Progenitor cell of endocrine pancreas (in vitro differentiated cells): Measurements from ENCODE around the gene ZGPAT. TPM values are rescaled to one million over a fixed set of nuclear protein-coding genes. Genes with fewer than 3 reads are reported as not detected.
"Not testable (repeated sequence)": the region's sequence is repeated elsewhere in the genome, so short reads cannot be mapped to it uniquely, and the experiment has no call there.

ENCODE experiments used
- DNase-seq: peaks from one replicate; pipeline ENCODE4 v3.0.0; 2021; ENCODE audit warnings: low spot score; ENCODE audit not compliant: unreplicated experiment
- H3K27ac Mint-ChIP-seq: 2 replicates; pipeline ENCODE4 v1.8.0; 2021; ENCODE audit warnings: mild to moderate bottlenecking, moderate library complexity, mixed read lengths
- H3K27me3 Mint-ChIP-seq: 2 replicates; pipeline ENCODE4 v1.8.0; 2021; ENCODE audit warnings: mixed read lengths
- H3K36me3 Mint-ChIP-seq: 2 replicates; pipeline ENCODE4 v1.8.0; 2022; ENCODE audit warnings: mixed read lengths; ENCODE audit not compliant: insufficient read depth
- H3K4me1 Mint-ChIP-seq: 2 replicates; pipeline ENCODE4 v1.8.0; 2021; ENCODE audit warnings: low read depth, mixed read lengths
- H3K4me3 Mint-ChIP-seq: 2 replicates; pipeline ENCODE4 v1.8.0; 2021; ENCODE audit warnings: low read depth, mild to moderate bottlenecking, moderate library complexity, mixed read lengths
- H3K9me3 Mint-ChIP-seq: 2 replicates; pipeline ENCODE4 v1.8.0; 2021; ENCODE audit warnings: low read depth, mixed read lengths
- total RNA-seq: library from RNA; stranded (reverse); gene quantifications from 2 replicates; pipeline ENCODE4 v1.2.1, GENCODE V29; 2021
- TF ChIP-seq, protein P1 (sequence below): fragments of 200-600 bp; sonication (generic); IDR thresholded peaks from one replicate; pipeline ENCODE4 v1.5.0; 2021; ENCODE audit warnings: antibody characterized with exemption, mild to moderate bottlenecking; ENCODE audit not compliant: unreplicated experiment

Gene ZGPAT
- total RNA-seq, 1 donor from 2014 or later = 38.5 TPM

DNA sequence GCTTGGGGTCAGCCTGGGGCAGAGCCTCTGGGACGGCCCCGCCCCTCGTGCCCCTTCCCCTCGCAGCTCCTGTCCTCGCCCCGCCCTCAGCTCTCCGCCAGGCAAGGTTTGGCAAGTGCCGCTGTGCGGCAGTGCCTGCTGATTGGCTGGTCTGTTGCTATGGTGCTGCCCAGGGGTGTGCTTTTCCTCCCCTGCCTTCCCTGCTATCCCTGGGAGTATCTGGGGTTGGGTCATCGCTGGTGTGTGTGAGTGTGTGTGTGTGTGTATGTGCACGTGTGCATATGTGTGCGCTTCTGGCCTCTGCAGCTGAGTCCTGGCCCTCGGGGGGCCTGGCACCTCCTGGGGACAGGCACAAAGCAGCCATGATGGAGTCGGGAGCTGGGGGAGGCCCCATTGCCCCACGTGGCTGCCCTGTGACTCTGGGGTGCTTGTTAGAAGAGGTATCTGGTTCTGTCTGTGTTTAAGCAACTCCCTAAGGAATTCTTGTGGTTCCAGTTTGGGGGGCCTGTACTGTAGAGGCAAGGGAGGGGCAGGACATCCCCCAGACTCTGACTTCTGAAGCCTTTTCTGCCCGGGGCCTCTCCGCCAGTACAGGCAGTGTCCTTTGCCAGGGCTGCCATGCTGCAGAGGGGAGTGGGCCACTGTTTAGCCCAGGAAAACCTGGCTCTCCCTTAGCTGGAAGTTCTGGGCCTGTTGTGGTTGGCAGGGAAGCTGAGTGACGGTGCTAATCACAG lies 42.8 kb upstream of the ZGPAT start:
- Mint-ChIP-seq H3K36me3 (peaks cover 5% of the 10 kb centered on the region), H3K27ac (no peak overlapping the region), H3K9me3 (no peaks in the 10 kb centered on the region), H3K4me3 (no peak overlapping the region), H3K27me3 (no peaks in the 10 kb centered on the region), H3K4me1 (no peaks in the 10 kb centered on the region)
- no peak for DNase-seq
- TF ChIP-seq, protein P1, sequence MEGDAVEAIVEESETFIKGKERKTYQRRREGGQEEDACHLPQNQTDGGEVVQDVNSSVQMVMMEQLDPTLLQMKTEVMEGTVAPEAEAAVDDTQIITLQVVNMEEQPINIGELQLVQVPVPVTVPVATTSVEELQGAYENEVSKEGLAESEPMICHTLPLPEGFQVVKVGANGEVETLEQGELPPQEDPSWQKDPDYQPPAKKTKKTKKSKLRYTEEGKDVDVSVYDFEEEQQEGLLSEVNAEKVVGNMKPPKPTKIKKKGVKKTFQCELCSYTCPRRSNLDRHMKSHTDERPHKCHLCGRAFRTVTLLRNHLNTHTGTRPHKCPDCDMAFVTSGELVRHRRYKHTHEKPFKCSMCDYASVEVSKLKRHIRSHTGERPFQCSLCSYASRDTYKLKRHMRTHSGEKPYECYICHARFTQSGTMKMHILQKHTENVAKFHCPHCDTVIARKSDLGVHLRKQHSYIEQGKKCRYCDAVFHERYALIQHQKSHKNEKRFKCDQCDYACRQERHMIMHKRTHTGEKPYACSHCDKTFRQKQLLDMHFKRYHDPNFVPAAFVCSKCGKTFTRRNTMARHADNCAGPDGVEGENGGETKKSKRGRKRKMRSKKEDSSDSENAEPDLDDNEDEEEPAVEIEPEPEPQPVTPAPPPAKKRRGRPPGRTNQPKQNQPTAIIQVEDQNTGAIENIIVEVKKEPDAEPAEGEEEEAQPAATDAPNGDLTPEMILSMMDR = no peak

DNA sequence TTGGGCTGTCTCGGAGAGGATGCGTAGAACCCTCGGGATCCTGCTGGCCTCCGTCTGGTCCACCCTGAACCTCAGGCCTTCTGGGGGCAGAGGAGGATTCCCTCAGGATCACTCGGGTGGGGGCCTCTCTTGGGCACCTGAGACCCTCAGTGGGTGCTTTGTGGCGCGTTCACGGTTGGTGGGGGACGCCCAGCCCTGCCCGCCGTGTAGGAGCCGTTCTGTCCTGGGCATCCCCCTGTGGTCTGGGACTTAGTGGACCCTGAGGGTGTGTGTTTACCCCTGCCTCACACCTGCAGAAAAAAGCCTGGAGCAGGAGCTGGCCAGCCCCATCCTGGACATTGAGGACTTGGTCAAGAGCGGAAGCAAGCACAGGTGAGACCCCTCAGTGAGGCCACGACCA lies 42.1 kb upstream of the ZGPAT start:
- TF ChIP-seq, protein P1 = no peak
- H3K4me1 Mint-ChIP-seq = no peaks in the 10 kb centered on the region
- no peaks in the 10 kb centered on the region for H3K27me3 Mint-ChIP-seq
- H3K27ac Mint-ChIP-seq = no peak overlapping the region
- DNase-seq = no peak
- H3K36me3 Mint-ChIP-seq = peaks cover 5% of the 10 kb centered on the region
- H3K4me3 Mint-ChIP-seq = no peak overlapping the region
- no peaks in the 10 kb centered on the region for H3K9me3 Mint-ChIP-seq

DNA sequence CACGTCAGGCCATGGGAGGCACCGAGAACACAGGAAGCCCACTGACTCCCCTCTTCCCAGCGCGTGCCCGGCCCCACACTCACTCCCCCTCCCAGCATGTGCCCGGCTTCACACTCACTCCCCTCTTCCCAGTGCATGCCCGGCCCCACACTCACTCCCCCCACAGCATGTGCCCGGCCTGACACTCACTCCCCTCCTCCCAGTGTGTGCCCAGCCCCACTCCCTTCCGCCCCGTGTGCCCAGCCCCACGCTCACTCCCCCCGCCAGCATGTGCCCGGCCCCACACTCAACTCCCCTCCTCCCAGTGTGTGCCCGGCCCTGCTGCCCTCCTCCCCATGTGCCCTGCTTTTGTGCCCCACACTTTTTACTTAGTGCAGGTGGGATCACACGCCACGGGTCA lies 40.0 kb upstream of the ZGPAT start:
- H3K9me3 Mint-ChIP-seq = no peaks in the 10 kb centered on the region

DNA sequence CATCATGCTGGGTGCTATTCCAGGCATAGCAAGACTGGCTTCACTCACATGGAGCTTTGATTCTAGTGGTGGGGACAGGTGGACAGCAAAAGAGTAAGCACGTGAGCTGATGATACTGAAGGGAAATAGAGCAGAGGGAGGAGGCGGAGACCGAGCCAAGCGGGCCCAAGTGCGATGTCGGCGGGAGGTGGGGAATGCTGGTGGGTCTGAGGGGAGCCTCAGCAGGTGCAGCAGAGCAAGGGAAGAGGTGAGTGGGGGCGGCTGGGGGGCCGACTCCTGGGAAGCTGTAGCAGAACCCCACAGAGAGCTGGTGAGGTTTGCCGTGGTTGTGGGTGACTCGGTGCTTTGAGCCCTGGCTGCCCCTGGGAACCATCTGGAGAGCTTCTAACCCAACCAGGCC lies 39.5 kb upstream of the ZGPAT start:
- H3K27me3 Mint-ChIP-seq = no peaks in the 10 kb centered on the region
- H3K4me3 Mint-ChIP-seq = no peak overlapping the region
- H3K4me1 Mint-ChIP-seq = no peaks in the 10 kb centered on the region
- peaks cover 5% of the 10 kb centered on the region for H3K36me3 Mint-ChIP-seq
- no peak for DNase-seq
- no peaks in the 10 kb centered on the region for H3K9me3 Mint-ChIP-seq
- H3K27ac Mint-ChIP-seq = no peak overlapping the region
- TF ChIP-seq, protein P1 = no peak

More for the DNA sequence above, 40.0 kb upstream of the ZGPAT start:
- Mint-ChIP-seq H3K27ac (no peak overlapping the region), H3K4me3 (no peak overlapping the region), H3K36me3 (peaks cover 5% of the 10 kb centered on the region), H3K4me1 (no peaks in the 10 kb centered on the region), H3K27me3 (no peaks in the 10 kb centered on the region)
- TF ChIP-seq, protein P1 = no peak
- no peak for DNase-seq

DNA sequence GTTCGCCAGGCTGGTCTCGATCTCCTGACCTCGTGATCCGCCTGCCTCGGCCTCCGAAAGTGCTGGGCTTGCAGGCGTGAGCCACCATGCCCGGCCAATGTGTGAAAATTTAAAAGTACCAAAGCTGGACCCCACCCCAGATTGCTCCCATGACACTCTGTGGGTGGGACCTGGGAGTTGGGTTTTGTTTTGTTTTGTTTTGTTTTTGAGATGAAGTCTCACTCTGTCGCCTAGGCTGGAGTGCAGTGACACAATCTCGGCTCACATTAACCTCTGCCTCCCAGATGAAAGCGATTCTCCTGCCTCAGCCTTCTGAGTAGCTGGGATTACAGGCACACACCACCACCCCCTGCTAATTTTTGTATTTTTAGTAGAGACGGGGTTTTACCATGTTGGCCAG lies 36.1 kb upstream of the ZGPAT start:
- not testable (repeated sequence) for H3K36me3 Mint-ChIP-seq, H3K27ac Mint-ChIP-seq, H3K4me1 Mint-ChIP-seq, H3K9me3 Mint-ChIP-seq, H3K4me3 Mint-ChIP-seq, H3K27me3 Mint-ChIP-seq, DNase-seq

DNA sequence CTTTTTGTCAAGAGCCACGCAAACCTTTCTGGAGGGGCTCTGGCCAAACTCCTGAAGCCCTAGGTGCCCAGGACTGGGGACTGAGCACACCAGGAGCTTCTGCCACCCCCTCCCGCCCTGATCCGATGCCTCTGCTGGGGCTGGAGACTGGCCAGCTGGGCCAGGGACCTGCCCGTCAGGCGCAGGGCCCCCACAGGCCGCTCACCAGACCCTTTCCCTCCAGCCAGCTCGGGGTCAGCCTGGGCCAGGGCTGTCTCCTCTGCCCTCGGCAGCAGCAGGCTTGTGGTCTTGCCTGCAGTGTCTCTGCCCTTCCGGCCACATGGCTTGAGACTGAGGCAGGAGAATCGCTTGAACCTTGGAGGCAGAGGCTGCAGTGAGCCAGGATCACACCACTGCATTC lies 35.2 kb upstream of the ZGPAT start:
- no peaks in the 10 kb centered on the region for H3K9me3 Mint-ChIP-seq
- H3K27ac Mint-ChIP-seq = no peak overlapping the region
- DNase-seq = no peak
- no peaks in the 10 kb centered on the region for H3K4me1 Mint-ChIP-seq
- no peaks in the 10 kb centered on the region for H3K27me3 Mint-ChIP-seq
- H3K36me3 Mint-ChIP-seq = peaks cover 5% of the 10 kb centered on the region
- H3K4me3 Mint-ChIP-seq = no peak overlapping the region
- TF ChIP-seq, protein P1 = no peak
